ENCODE measurements around the gene AOPEP. TPM values are rescaled to one million over a fixed set of nuclear protein-coding genes. Genes with fewer than 3 reads are reported as not detected.

The AOPEP gene
- total RNA-seq, 6 experiments from 2014 or later = 36.6 to 110 (median 63.3) TPM

- H3K27ac ChIP-seq = no peak overlapping the region
- ATAC-seq = peak in 3 of 4 donors; percentile 17 to 71 (median 45)
- WGBS (ENCODE audit: insufficient coverage, low coverage, low lambda C conversion rate, missing lambda C conversion rate) = 57% methylated on average over 2 of the region's 2 CpGs
- no peaks in the 10 kb centered on the region for H3K36me3 ChIP-seq
- no peak for DNase-seq
- no peaks in the 10 kb centered on the region for H3K27me3 ChIP-seq
- no peaks in the 10 kb centered on the region for H3K9me3 ChIP-seq
- TF ChIP-seq CTCF (IDR thresholded peaks at IDR 0.05) (no peak), POLR2A (IDR thresholded peaks at IDR 0.05) (no peak)
- peaks cover 0 to 11% (median 5%) of the 10 kb centered on the region in 4 donors for H3K4me1 ChIP-seq
- intact Hi-C loops (cut with DNase I) = no loop called here
- no peak overlapping the region for H3K4me3 ChIP-seq
Observed at GRCh38 chr9:94887721-94888120, 161.2 kb downstream of the AOPEP start.

- H3K4me3 ChIP-seq = no peak overlapping the region
- no peaks in the 10 kb centered on the region for H3K9me3 ChIP-seq
- WGBS (ENCODE audit: insufficient coverage, low coverage, low lambda C conversion rate, missing lambda C conversion rate) = 96% methylated on average over 4 of the region's 8 CpGs
- H3K27me3 ChIP-seq = no peaks in the 10 kb centered on the region
- H3K4me1 ChIP-seq = peaks cover 0 to 14% (median 7%) of the 10 kb centered on the region in 4 donors
- DNase-seq = no peak
- no peaks in the 10 kb centered on the region for H3K36me3 ChIP-seq
- intact Hi-C loops (cut with DNase I) = no loop called here
- TF ChIP-seq POLR2A (IDR thresholded peaks at IDR 0.05) (no peak), CTCF (IDR thresholded peaks at IDR 0.05) (no peak)
- ATAC-seq = no peak
- H3K27ac ChIP-seq = no peak overlapping the region
Observed at GRCh38 chr9:94888775-94889174, 162.3 kb downstream of the AOPEP start.

- H3K27me3 ChIP-seq = no peaks in the 10 kb centered on the region
- ATAC-seq (no peak), DNase-seq (no peak)
- H3K36me3 ChIP-seq = no peaks in the 10 kb centered on the region
- intact Hi-C loops (cut with DNase I) = no loop called here
- 98% methylated on average over 3 of the region's 3 CpGs for WGBS (ENCODE audit: insufficient coverage, low coverage, low lambda C conversion rate, missing lambda C conversion rate)
- no peak overlapping the region for H3K27ac ChIP-seq
- no peak for TF ChIP-seq CTCF (IDR thresholded peaks at IDR 0.05)
- no peak for TF ChIP-seq POLR2A (IDR thresholded peaks at IDR 0.05)
- H3K4me1 ChIP-seq = peaks cover 0 to 22% (median 10%) of the 10 kb centered on the region in 4 donors
- no peaks in the 10 kb centered on the region for H3K9me3 ChIP-seq
- H3K4me3 ChIP-seq = no peak overlapping the region
Observed at GRCh38 chr9:94889628-94890027, 163.1 kb downstream of the AOPEP start.

- H3K4me3 ChIP-seq = no peak overlapping the region
- H3K27ac ChIP-seq = no peak overlapping the region
- H3K4me1 ChIP-seq = peaks cover 0 to 23% (median 5%) of the 10 kb centered on the region in 4 donors
- ATAC-seq (no peak), DNase-seq (no peak)
- H3K36me3 ChIP-seq = no peaks in the 10 kb centered on the region
- H3K9me3 ChIP-seq = no peaks in the 10 kb centered on the region
- intact Hi-C loops (cut with DNase I) = no loop called here
- TF ChIP-seq POLR2A (IDR thresholded peaks at IDR 0.05) (no peak), CTCF (IDR thresholded peaks at IDR 0.05) (no peak)
- H3K27me3 ChIP-seq = no peaks in the 10 kb centered on the region
- 93% methylated on average over 1 of the region's 1 CpG for WGBS (ENCODE audit: insufficient coverage, low coverage, low lambda C conversion rate, missing lambda C conversion rate)
Observed at GRCh38 chr9:94891183-94891582, 164.7 kb downstream of the AOPEP start.

GRCh38 chr9:94892675-94893074 lies 166.2 kb downstream of the AOPEP start:
- H3K27ac ChIP-seq = no peak overlapping the region
- no peak for DNase-seq
- no peak for TF ChIP-seq CTCF (IDR thresholded peaks at IDR 0.05)
- TF ChIP-seq POLR2A (IDR thresholded peaks at IDR 0.05) = no peak
- H3K27me3 ChIP-seq = no peaks in the 10 kb centered on the region
- no peak overlapping the region for H3K4me3 ChIP-seq
- no peaks in the 10 kb centered on the region for H3K36me3 ChIP-seq
- ATAC-seq = no peak
- no peaks in the 10 kb centered on the region for H3K9me3 ChIP-seq
- intact Hi-C loops (cut with DNase I) = no loop called here
- peaks cover 0 to 21% (median 5%) of the 10 kb centered on the region in 4 donors for H3K4me1 ChIP-seq
- WGBS (ENCODE audit: insufficient coverage, low coverage, low lambda C conversion rate, missing lambda C conversion rate) = 100% methylated on average over 1 of the region's 1 CpG
